ENCODE results near the gene ZNF507.

DNA sequence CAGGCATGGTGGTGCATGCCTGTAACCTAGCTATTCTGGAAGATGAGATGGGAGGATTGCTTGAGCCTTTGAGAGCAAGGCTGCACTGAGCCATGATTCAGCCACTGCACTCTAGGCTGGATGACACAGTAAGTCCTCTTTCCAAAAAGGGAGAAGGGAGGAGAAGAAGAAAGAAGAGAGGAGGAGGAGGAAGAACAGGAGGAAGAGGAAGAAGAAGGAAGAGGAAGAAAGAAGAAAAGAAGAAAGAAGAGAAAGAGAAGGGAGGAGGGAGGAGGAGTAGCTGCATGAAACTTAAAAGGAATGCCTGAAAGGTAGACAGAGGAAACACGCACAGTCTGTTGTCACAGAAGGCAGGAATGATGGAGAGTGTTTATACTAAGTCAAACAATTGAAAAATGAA lies 56.6 kb downstream of the ZNF507 start:
- TF ChIP-seq ZNF70 (CRISPR knock-in tag; IDR thresholded peaks at IDR 0.05): no peak
- no peak for TF ChIP-seq PATZ1 (CRISPR knock-in tag; IDR thresholded peaks at IDR 0.05; ENCODE audit: borderline replicate concordance)
- TF ChIP-seq CSDC2 (CRISPR knock-in tag; IDR thresholded peaks at IDR 0.05): no peak
- TF ChIP-seq TOX (CRISPR knock-in tag; IDR thresholded peaks at IDR 0.05; ENCODE audit: borderline replicate concordance): no peak
- no peak for TF ChIP-seq ZFP30 (CRISPR knock-in tag; IDR thresholded peaks at IDR 0.05)

Measured in SK-N-SH treated with all-trans-retinoic acid at 6 μM for 48 hours (cell line).